Activated naive CD4-positive, alpha-beta T cell treated with anti-CD3 and anti-CD28 coated beads, Interleukin-2, amount 10 ng/mL, durations not matched to agents 7 days and 5 days (primary cell): ENCODE measurements around the gene CNIH1.

Experiments used
- CTCF ChIA-PET: fragments of 350-600 bp; sonication (Branson Sonifier 250); formaldehyde crosslinking; loops from one replicate; lab custom pipeline; 2021; ENCODE audit warnings: antibody characterized with exemption; lab: Charles Lee
- DNase-seq: peaks from one replicate; pipeline ENCODE4 v3.0.0-alpha.2; 2020
- H3K27ac Mint-ChIP-seq: one replicate; pipeline ENCODE4 v1.8.0; 2021; ENCODE audit warnings: mild to moderate bottlenecking, moderate library complexity, mixed read lengths
- H3K27me3 Mint-ChIP-seq: one replicate; pipeline ENCODE4 v1.8.0; 2021; ENCODE audit warnings: mild to moderate bottlenecking, mixed read lengths
- H3K36me3 Mint-ChIP-seq: one replicate; pipeline ENCODE4 v1.8.0; 2021; ENCODE audit warnings: mixed read lengths
- H3K4me1 Mint-ChIP-seq: one replicate; pipeline ENCODE4 v1.8.0; 2021; ENCODE audit warnings: mixed read lengths
- H3K4me3 Mint-ChIP-seq: one replicate; pipeline ENCODE4 v1.8.0; 2021; ENCODE audit warnings: mild to moderate bottlenecking, moderate library complexity, mixed read lengths
- H3K9me3 Mint-ChIP-seq: one replicate; pipeline ENCODE4 v1.8.0; 2021; ENCODE audit warnings: mixed read lengths

CNIH1 gene

DNA sequence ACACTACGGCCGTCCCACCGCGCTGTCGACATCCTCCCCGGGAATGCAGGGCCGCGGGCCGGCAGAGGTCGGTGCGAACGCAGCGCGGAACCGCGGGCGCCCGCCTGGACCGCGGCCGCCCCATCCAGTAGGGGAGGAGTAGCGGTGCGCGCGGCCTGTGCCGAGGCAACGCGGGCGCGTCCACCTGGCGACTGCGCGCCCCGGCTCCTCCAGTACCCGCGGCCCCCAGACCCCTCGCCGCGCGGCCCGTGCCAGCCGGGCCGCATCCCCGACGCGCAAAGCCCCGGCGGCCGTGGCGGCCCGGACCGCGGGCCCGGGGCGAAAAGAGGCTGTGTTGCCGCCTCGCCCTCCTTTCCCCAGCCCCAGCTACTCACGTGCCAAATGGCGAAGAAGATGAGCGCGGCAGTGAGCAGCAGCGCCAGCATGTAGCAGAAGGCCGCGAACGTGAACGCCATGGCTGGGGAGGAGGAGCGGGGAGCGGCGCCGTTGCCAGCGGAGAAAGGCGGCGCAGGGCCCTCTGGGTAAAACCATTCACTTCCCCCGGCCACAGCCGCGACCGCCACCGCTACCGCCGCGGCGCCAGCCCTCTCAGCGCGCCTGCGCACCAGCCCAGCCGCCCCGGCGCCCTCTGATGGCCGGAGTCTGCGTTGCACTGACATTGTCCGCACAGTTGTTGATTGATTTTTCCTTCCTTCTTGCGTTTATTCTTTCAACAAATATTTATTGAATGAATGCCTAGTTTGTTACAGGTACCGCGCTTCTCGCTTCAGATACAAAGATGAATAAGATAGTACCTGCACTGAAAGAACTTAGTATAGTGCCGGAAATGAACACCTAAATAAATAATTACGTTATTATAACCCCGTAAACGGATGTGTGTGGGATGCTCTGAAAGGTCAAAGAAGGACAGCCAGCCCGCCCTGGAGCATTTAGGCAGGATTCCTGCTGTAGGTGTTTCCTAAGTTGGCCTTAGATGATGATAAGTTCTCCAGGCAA is at the start of gene CNIH1:
Gene CNIH1 (minus strand): TSS at position 502 of the 996 bp plus-strand sequence. CDS start 47 bp downstream, at position 455.
- Mint-ChIP-seq H3K4me1 (peaks cover 43% of the 10 kb centered on the region), H3K27ac (peak within 1 kb of the TSS; percentile 91), H3K27me3 (peaks cover 17% of the 10 kb centered on the region)

GRCh38 chr14:54490445-54491175 is 49.4 kb upstream of the CNIH1 start:
- no peaks in the 10 kb centered on the region for H3K9me3 Mint-ChIP-seq
- DNase-seq: no peak
- peaks cover 13% of the 10 kb centered on the region for H3K36me3 Mint-ChIP-seq
- H3K4me3 Mint-ChIP-seq: peak overlapping the region; percentile 7
- H3K27ac Mint-ChIP-seq: peak overlapping the region; percentile 22
- peaks cover 44% of the 10 kb centered on the region for H3K4me1 Mint-ChIP-seq
- CTCF ChIA-PET: interaction anchor here (1.1 kb wide), 2 partner anchors 19 to 41 kb away, joined by 3 to 5 read pairs; partner anchors contain the start of gene CGRRF1
- peaks cover 20% of the 10 kb centered on the region for H3K27me3 Mint-ChIP-seq

More for the DNA sequence above, at the start of gene CNIH1:
- Mint-ChIP-seq H3K36me3 (peaks cover 16% of the 10 kb centered on the region), H3K9me3 (no peaks in the 10 kb centered on the region), H3K4me3 (peak within 1 kb of the TSS; percentile 91)
- DNase-seq: peak; percentile 93
- CTCF ChIA-PET: interaction anchor here (1.0 kb wide), 1 partner anchor 250 kb away, joined by 3 read pairs; no protein-coding TSS in a partner anchor

- peaks cover 13% of the 10 kb centered on the region for H3K36me3 Mint-ChIP-seq
- H3K4me1 Mint-ChIP-seq: peaks cover 51% of the 10 kb centered on the region
- no peak for DNase-seq
- H3K27ac Mint-ChIP-seq: peak overlapping the region; percentile 88
- H3K4me3 Mint-ChIP-seq: peak overlapping the region; percentile 81
- H3K27me3 Mint-ChIP-seq: peaks cover 20% of the 10 kb centered on the region
- CTCF ChIA-PET: interaction anchor here (1.1 kb wide), 1 partner anchor 19 kb away, joined by 5 read pairs; the partner anchor contains the start of gene CGRRF1
- no peaks in the 10 kb centered on the region for H3K9me3 Mint-ChIP-seq
Observed at GRCh38 chr14:54489731-54490444, 48.7 kb upstream of the CNIH1 start.

- Mint-ChIP-seq H3K36me3 (peaks cover 13% of the 10 kb centered on the region), H3K27me3 (peaks cover 20% of the 10 kb centered on the region), H3K9me3 (no peaks in the 10 kb centered on the region), H3K4me3 (peak overlapping the region; percentile 81), H3K27ac (peak overlapping the region; percentile 88), H3K4me1 (peaks cover 57% of the 10 kb centered on the region)
- no peak for DNase-seq
- CTCF ChIA-PET: no interaction called here
Observed at GRCh38 chr14:54489318-54489683, 48.1 kb upstream of the CNIH1 start.

DNA sequence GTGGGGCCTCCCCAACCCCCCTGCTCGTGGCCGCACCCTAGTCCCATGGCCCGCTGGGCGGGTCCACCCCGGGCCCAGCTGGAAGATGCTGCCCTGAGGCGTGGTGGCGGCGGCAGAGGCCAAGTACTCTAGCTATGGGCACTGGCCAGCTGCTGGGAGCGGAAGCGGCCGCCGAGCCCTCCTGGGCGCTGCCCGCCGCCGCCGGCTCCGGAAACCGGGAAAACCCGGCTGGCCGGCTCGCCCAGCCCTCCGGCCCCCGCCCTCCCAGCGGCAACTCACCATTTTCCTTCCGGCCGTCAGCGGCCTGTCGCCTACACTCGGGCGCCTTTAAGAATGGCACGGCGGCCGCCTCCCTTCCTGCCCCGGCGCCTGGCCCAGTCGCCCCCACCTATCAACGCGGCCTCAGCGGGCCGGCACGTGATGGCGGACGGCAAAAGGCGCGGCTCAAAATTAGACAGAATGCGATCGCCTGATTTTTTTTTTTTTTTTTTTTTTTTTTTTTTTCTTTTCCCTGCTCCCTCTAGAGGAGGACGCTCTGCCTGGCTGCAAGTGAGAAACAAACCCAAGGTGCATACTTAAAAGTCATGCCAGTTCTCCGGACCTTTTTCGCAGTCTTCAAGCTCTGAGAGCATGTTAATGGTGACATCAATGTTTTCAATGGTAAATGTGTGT is 47.6 kb upstream of the CNIH1 start, which contains the start of gene GMFB:
Gene GMFB (minus strand): TSS at position 335 of the 672 bp plus-strand sequence. CDS start 53 bp downstream, at position 282.
- Mint-ChIP-seq H3K4me3 (peak within 1 kb of the TSS; percentile 81), H3K27ac (peak within 1 kb of the TSS; percentile 88), H3K27me3 (peaks cover 20% of the 10 kb centered on the region), H3K4me1 (peaks cover 60% of the 10 kb centered on the region), H3K9me3 (no peaks in the 10 kb centered on the region), H3K36me3 (peaks cover 14% of the 10 kb centered on the region)
- DNase-seq: peak; percentile 92
- CTCF ChIA-PET: no interaction called here

DNA sequence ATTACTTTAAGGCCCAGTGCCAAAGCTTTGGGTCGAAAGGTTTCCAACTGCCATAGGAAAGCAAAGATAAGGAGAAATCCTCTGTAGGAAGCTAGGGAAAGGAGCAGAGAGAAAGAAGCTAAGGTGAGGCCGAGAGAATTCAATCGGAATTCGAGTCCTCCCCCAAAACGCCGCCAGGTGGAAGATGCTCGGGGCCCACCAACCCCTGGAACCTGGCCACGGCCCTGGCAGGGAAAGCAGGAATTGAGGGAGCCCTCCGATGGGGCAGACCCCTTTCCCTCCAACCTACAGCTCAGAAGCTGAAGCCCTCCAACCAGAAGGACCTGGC is 47.1 kb upstream of the CNIH1 start:
- H3K4me1 Mint-ChIP-seq: peaks cover 65% of the 10 kb centered on the region
- peak overlapping the region; percentile 81 for H3K4me3 Mint-ChIP-seq
- CTCF ChIA-PET: interaction anchor here (1.7 kb wide), 1 partner anchor 8 kb away, joined by 3 read pairs; no protein-coding TSS in a partner anchor
- H3K27ac Mint-ChIP-seq: peak overlapping the region; percentile 84
- H3K36me3 Mint-ChIP-seq: peaks cover 19% of the 10 kb centered on the region
- H3K9me3 Mint-ChIP-seq: no peaks in the 10 kb centered on the region
- no peak for DNase-seq
- peaks cover 17% of the 10 kb centered on the region for H3K27me3 Mint-ChIP-seq

- H3K9me3 Mint-ChIP-seq: no peaks in the 10 kb centered on the region
- H3K4me1 Mint-ChIP-seq: peaks cover 68% of the 10 kb centered on the region
- CTCF ChIA-PET: interaction anchor here (1.7 kb wide), 1 partner anchor 8 kb away, joined by 3 read pairs; no protein-coding TSS in a partner anchor
- peak overlapping the region; percentile 84 for H3K27ac Mint-ChIP-seq
- peaks cover 23% of the 10 kb centered on the region for H3K36me3 Mint-ChIP-seq
- DNase-seq: no peak
- H3K27me3 Mint-ChIP-seq: peaks cover 12% of the 10 kb centered on the region
- H3K4me3 Mint-ChIP-seq: peak overlapping the region; percentile 81
Observed at GRCh38 chr14:54487771-54488170, 46.6 kb upstream of the CNIH1 start.

GRCh38 chr14:54486685-54487084 is 45.5 kb upstream of the CNIH1 start:
- Mint-ChIP-seq H3K27ac (no peak overlapping the region), H3K4me3 (peak overlapping the region; percentile 81), H3K36me3 (peaks cover 28% of the 10 kb centered on the region), H3K9me3 (no peaks in the 10 kb centered on the region), H3K27me3 (peaks cover 8% of the 10 kb centered on the region), H3K4me1 (peaks cover 68% of the 10 kb centered on the region)
- CTCF ChIA-PET: interaction anchor here (1.2 to 1.7 kb wide), 2 partner anchors 10 to 44 kb away, joined by 3 to 4 read pairs; no protein-coding TSS in a partner anchor
- no peak for DNase-seq

DNA sequence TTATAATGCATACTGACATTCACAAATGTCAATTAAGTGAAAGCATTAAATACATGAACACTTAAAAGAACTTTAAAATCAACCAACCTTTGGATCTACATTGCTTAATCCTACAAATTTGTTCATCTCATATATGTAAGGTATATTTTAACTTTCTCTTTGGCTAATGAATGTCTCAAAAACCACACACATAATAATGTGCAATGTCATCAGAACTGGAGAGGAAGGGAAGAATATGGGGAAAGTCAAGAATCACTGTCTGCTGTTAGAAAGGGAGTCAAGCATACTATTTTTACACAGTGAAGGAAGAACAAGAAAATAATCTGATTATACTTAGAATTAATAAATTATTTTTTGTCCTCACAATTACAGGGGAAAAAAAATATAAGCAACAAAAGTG is 42.7 kb upstream of the CNIH1 start:
- Mint-ChIP-seq H3K27ac (no peak overlapping the region), H3K4me3 (no peak overlapping the region), H3K36me3 (peaks cover 35% of the 10 kb centered on the region), H3K4me1 (peaks cover 52% of the 10 kb centered on the region), H3K9me3 (no peaks in the 10 kb centered on the region), H3K27me3 (peaks cover under 1% of the 10 kb centered on the region)
- CTCF ChIA-PET: no interaction called here
- no peak for DNase-seq

GRCh38 chr14:54483073-54483745 is 42.0 kb upstream of the CNIH1 start:
- Mint-ChIP-seq H3K4me3 (no peak overlapping the region), H3K36me3 (peaks cover 40% of the 10 kb centered on the region), H3K27ac (no peak overlapping the region), H3K27me3 (no peaks in the 10 kb centered on the region), H3K4me1 (peaks cover 51% of the 10 kb centered on the region), H3K9me3 (no peaks in the 10 kb centered on the region)
- DNase-seq: no peak
- CTCF ChIA-PET: interaction anchor here (1.2 kb wide), 1 partner anchor 59 kb away, joined by 3 read pairs; no protein-coding TSS in a partner anchor

GRCh38 chr14:54481695-54482094 is 40.5 kb upstream of the CNIH1 start:
- H3K4me3 Mint-ChIP-seq: no peak overlapping the region
- peaks cover 36% of the 10 kb centered on the region for H3K4me1 Mint-ChIP-seq
- DNase-seq: no peak
- peaks cover 41% of the 10 kb centered on the region for H3K36me3 Mint-ChIP-seq
- H3K9me3 Mint-ChIP-seq: no peaks in the 10 kb centered on the region
- CTCF ChIA-PET: no interaction called here
- no peaks in the 10 kb centered on the region for H3K27me3 Mint-ChIP-seq
- H3K27ac Mint-ChIP-seq: no peak overlapping the region

DNA sequence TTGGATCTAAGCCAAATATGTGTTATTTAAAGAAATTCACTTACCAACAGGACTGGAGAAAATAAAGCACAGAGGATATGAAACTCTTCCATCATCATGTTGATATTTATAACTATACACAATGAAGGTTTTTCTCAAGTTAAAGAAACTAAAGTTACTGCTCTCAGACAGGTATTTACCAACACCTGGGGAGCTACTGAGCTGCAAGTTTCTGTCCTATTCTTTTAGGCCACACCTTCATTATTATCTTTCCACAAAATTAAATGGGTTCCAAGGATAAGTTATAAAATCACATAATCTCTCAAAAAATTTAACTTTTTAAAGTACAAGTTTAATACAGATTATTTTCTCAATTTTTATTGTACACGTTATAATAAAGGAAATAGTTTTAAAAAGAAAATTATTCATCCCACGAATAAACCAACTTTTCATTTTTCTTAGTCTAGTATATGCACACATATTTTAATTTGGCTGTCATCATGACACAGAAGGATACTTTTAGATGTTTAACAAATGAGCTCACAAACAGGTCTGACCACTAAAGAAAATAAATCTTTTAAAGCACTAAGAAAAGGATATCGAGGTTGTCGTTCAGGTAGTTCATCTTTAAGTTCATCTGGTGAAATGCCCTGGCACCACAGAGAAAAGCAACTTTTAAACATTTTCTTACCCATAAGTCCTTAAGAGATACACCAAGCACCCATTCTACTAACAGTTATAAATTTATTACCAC is 39.8 kb upstream of the CNIH1 start:
- Mint-ChIP-seq H3K9me3 (no peaks in the 10 kb centered on the region), H3K4me3 (no peak overlapping the region), H3K36me3 (peaks cover 43% of the 10 kb centered on the region), H3K4me1 (peaks cover 29% of the 10 kb centered on the region), H3K27me3 (no peaks in the 10 kb centered on the region), H3K27ac (no peak overlapping the region)
- DNase-seq: no peak
- CTCF ChIA-PET: no interaction called here
